Panc1 (cell line): ENCODE results near the gene THADA. TPM values are rescaled to one million over a fixed set of nuclear protein-coding genes. Genes with fewer than 3 reads are reported as not detected.

ENCODE experiments used
- ATAC-seq: fragments of 200-7000 bp; cut with Tn5 transposase; 2 replicates; pipeline ENCODE4 v1.9.1; 2020; ENCODE audit warnings: mild to moderate bottlenecking, moderate library complexity
- BruUV-seq: library from RNA; stranded (reverse); fragments of 400-500 nt; replicated peaks from 2 replicates; lab custom pipeline; 2021; lab: Mats Ljungman, UMichigan
- CTCF ChIA-PET: fragments of 300-600 bp; sonication (Branson Sonifier 250); formaldehyde crosslinking; loops from one replicate; lab custom pipeline; 2022; ENCODE audit warnings: antibody characterized with exemption; lab: Charles Lee
- POLR2A ChIA-PET: fragments of 300-600 bp; sonication (Branson Sonifier 250); formaldehyde crosslinking; loops from one replicate; lab custom pipeline; 2022; ENCODE audit warnings: antibody characterized with exemption; lab: Charles Lee
- DNase-seq: peaks from one replicate; pipeline ENCODE4 v3.0.0-alpha.2; 2010; ENCODE audit warnings: low read depth, low spot score
- H3K27ac ChIP-seq: 2 replicates; pipeline ENCODE4 v1.5.1; 2011; ENCODE audit warnings: mild to moderate bottlenecking, low read length, inconsistent platforms
- H3K27me3 ChIP-seq: fragments of 200-500 bp; sonication (Bioruptor generic); 2 replicates; pipeline ENCODE4 v1.6.0; 2014; ENCODE audit warnings: low read length, inconsistent platforms; ENCODE audit not compliant: control insufficient read depth, insufficient read depth
- H3K36me3 ChIP-seq: fragments of 200-500 bp; sonication (Bioruptor generic); 2 replicates; pipeline ENCODE4 v1.5.1; 2014; ENCODE audit warnings: inconsistent platforms, mild to moderate bottlenecking, low read length, moderate library complexity; ENCODE audit not compliant: control insufficient read depth, insufficient read depth
- H3K4me1 ChIP-seq: 2 replicates; pipeline ENCODE4 v1.5.1; 2011; ENCODE audit warnings: inconsistent platforms, mild to moderate bottlenecking, low read length, moderate library complexity; ENCODE audit not compliant: control insufficient read depth, insufficient read depth
- H3K4me3 ChIP-seq, 2 experiments: 2 replicates each; pipeline ENCODE4 v1.5.1; 2011 to 2012; ENCODE audit warnings: low read depth in 2 of 2, low read length in 2 of 2, mild to moderate bottlenecking in 2 of 2, inconsistent platforms in 1 of 2, moderate library complexity in 1 of 2
- H3K9me3 ChIP-seq: fragments of 200-500 bp; sonication (Bioruptor generic); 2 replicates; pipeline ENCODE4 v1.5.1; 2014; ENCODE audit warnings: low read depth, mild to moderate bottlenecking, inconsistent platforms, low read length, moderate library complexity; ENCODE audit not compliant: control insufficient read depth, insufficient read depth
- POLR2AphosphoS5 ChIP-seq: IDR thresholded peaks from 2 replicates; pipeline ENCODE4 v1.6.1; 2012; ENCODE audit warnings: mild to moderate bottlenecking, low read depth, low read length, moderate library complexity
- SIN3A ChIP-seq: IDR thresholded peaks from 2 replicates; pipeline ENCODE4 v1.6.1; 2012; ENCODE audit warnings: low read depth, mild to moderate bottlenecking, low read length, moderate library complexity, borderline replicate concordance; ENCODE audit not compliant: insufficient read depth
- TCF7L2 ChIP-seq: IDR thresholded peaks from 2 replicates; pipeline ENCODE4 v1.6.1; 2011; ENCODE audit warnings: mild to moderate bottlenecking, low read depth, low read length, inconsistent platforms
- in situ Hi-C: cut with HindIII; loops from 2 replicates; pipeline ENCODE4 v1.10.0; 2016; ENCODE audit warnings: low sequenced_read_pairs, low pct_unique_long_range_greater_than_20kb
- intact Hi-C: fragments of 100-400 bp; cut with micrococcal nuclease; formaldehyde crosslinking; loops from one replicate; pipeline ENCODE4 v1.10.0; 2022; ENCODE audit not compliant: unreplicated experiment
- total RNA-seq: library from RNA; stranded (reverse); gene quantifications from one replicate; pipeline ENCODE4 v1.2.1, GENCODE V29; 2021; ENCODE audit not compliant: unreplicated experiment
- TF ChIP-seq, protein P1 (sequence below), 2 experiments: IDR thresholded peaks; 2 replicates each; pipeline ENCODE4 v1.6.1; 2011 to 2012; ENCODE audit warnings: low read depth in 2 of 2, control low read depth in 1 of 2, low read length in 1 of 2, mild to moderate bottlenecking in 1 of 2, moderate library complexity in 1 of 2; ENCODE audit not compliant: insufficient read depth in 1 of 2
- TF ChIP-seq, protein P2 (sequence below): fragments of 450-650 bp; IDR thresholded peaks from 2 replicates; pipeline ENCODE4 v1.5.1; 2017; ENCODE audit warnings: mild to moderate bottlenecking

Gene THADA
- total RNA-seq, 1 experiment from 2014 or later, result 37.2 TPM

DNA sequence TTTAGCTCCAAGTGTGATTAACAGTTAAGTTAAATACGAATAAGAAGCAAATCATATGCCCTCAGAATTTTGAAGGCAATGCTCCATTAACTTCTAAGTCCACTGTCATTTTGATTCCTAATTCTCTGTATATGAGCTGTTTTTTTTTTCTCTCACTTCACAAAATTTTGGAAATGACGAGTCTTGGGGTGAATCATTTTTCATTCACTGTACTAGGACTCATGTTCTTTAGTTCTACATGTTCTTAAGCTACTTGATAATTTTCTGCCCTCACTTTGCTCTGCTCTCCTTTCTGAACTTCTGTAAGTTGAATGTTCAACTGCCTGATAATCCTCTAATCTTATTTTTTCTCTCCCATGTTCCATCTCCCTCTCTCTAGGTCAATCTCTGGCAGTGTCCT, 141.0 kb downstream of the THADA start:
- POLR2A ChIA-PET, result no interaction called here
- H3K4me1 ChIP-seq, result no peaks in the 10 kb centered on the region

DNA sequence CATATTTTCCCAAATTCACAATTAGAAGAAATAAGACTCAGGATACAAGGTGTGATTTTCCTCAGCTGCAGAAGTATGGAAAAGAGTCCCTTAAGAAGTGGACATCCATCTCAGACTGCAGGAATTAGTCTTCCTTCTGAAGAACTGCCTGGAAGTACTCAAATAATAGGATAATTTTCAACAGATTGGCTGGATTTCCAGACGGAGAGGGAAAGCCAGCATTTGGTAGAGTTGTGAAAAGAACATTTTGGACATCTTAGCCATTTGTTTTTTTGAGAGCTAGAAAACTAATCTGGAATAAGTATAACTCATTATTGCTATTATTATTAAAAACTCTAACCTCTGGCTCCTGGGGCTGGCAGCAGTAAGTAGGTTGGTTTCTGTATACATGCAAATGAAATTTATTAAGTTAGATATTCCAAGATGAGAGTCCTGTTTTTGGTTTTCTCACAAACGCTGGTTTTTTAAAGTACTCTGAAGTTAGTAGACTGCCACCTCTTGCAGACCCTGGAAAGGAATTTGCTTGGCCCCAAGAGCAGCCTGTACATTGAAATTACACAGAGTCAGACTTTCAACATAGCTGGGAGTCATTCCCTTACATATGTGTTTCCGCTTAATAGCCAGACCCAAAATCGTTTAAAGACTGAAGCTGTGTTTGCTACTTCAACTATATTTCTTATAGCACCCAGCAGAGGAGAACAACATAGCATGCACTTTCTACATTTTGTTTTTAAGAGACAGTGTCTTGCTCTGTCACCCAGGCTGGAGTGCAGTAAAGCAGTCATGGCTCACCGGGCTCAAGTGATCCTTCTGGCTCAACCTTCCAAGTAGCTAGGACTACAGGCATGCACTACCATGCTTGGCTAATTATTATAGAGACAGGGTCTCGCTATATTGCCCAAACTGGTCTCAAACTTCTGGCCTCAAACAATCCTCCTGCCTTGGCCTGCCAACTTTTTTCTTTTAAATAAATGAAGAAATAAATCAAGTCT, 142.4 kb downstream of the THADA start:
- intact Hi-C loops, result no loop called here
- no TSS peak for BruUV-seq
- Histone ChIP-seq H3K27ac (no peak overlapping the region), H3K36me3 (no peaks in the 10 kb centered on the region), H3K9me3 (no peaks in the 10 kb centered on the region), H3K27me3 (no peaks in the 10 kb centered on the region), H3K4me3 (no peak overlapping the region), H3K4me1 (peaks cover 1% of the 10 kb centered on the region; the same call in 1 of the 2 replicates)
- POLR2A ChIA-PET, result no interaction called here
- CTCF ChIA-PET, result no interaction called here
- DNase-seq (no peak), ATAC-seq (no peak)
- in situ Hi-C loops, result no loop called here
- TF ChIP-seq, protein P1, sequence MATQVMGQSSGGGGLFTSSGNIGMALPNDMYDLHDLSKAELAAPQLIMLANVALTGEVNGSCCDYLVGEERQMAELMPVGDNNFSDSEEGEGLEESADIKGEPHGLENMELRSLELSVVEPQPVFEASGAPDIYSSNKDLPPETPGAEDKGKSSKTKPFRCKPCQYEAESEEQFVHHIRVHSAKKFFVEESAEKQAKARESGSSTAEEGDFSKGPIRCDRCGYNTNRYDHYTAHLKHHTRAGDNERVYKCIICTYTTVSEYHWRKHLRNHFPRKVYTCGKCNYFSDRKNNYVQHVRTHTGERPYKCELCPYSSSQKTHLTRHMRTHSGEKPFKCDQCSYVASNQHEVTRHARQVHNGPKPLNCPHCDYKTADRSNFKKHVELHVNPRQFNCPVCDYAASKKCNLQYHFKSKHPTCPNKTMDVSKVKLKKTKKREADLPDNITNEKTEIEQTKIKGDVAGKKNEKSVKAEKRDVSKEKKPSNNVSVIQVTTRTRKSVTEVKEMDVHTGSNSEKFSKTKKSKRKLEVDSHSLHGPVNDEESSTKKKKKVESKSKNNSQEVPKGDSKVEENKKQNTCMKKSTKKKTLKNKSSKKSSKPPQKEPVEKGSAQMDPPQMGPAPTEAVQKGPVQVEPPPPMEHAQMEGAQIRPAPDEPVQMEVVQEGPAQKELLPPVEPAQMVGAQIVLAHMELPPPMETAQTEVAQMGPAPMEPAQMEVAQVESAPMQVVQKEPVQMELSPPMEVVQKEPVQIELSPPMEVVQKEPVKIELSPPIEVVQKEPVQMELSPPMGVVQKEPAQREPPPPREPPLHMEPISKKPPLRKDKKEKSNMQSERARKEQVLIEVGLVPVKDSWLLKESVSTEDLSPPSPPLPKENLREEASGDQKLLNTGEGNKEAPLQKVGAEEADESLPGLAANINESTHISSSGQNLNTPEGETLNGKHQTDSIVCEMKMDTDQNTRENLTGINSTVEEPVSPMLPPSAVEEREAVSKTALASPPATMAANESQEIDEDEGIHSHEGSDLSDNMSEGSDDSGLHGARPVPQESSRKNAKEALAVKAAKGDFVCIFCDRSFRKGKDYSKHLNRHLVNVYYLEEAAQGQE (IDR thresholded peaks at IDR 0.05; ENCODE audit: insufficient read depth in 1 of 2, low read depth in 2 of 2, low read length in 1 of 2), result no peak
- TF ChIP-seq POLR2AphosphoS5 (no peak), TCF7L2 (no peak), SIN3A (no peak)

More for the DNA sequence above, 141.0 kb downstream of the THADA start:
- no peak for DNase-seq
- CTCF ChIA-PET, result no interaction called here
- Histone ChIP-seq H3K9me3 (no peaks in the 10 kb centered on the region), H3K4me3 (no peak overlapping the region), H3K36me3 (no peaks in the 10 kb centered on the region), H3K27ac (no peak overlapping the region), H3K27me3 (no peaks in the 10 kb centered on the region)
- intact Hi-C loops (no loop called here), in situ Hi-C loops (no loop called here)
- BruUV-seq, result no TSS peak
- ATAC-seq, result no peak
- TF ChIP-seq TCF7L2 (no peak), POLR2AphosphoS5 (no peak), SIN3A (no peak)
- TF ChIP-seq, protein P1 (IDR thresholded peaks at IDR 0.05; ENCODE audit: insufficient read depth in 1 of 2, low read depth in 2 of 2, low read length in 1 of 2), result no peak
- TF ChIP-seq, protein P2, sequence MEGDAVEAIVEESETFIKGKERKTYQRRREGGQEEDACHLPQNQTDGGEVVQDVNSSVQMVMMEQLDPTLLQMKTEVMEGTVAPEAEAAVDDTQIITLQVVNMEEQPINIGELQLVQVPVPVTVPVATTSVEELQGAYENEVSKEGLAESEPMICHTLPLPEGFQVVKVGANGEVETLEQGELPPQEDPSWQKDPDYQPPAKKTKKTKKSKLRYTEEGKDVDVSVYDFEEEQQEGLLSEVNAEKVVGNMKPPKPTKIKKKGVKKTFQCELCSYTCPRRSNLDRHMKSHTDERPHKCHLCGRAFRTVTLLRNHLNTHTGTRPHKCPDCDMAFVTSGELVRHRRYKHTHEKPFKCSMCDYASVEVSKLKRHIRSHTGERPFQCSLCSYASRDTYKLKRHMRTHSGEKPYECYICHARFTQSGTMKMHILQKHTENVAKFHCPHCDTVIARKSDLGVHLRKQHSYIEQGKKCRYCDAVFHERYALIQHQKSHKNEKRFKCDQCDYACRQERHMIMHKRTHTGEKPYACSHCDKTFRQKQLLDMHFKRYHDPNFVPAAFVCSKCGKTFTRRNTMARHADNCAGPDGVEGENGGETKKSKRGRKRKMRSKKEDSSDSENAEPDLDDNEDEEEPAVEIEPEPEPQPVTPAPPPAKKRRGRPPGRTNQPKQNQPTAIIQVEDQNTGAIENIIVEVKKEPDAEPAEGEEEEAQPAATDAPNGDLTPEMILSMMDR, result no peak
